ENCODE data around the gene SCARB2. TPM values are rescaled to one million over a fixed set of nuclear protein-coding genes. Genes with fewer than 3 reads are reported as not detected.
A peak's percentile ranks its signal among the peaks of the same experiment; 100 is the strongest.

SCARB2 gene
- total RNA-seq, 4 donors from 2014 or later, result 126 to 219 (median 143) TPM

- H3K4me1 ChIP-seq, result peaks cover 5 to 87% (median 73%) of the 10 kb centered on the region in 4 donors
- WGBS, 2 donors, result 23 to 29% methylated on average over 4 of the region's 4 CpGs
- H3K27me3 ChIP-seq, result no peaks in the 10 kb centered on the region
- DNase-seq (ENCODE audit: low spot score in 2 of 2), result peak; percentile 48 to 79
- peak in 1 of 2 donors; percentile 39 for TF ChIP-seq EP300 (IDR thresholded peaks at IDR 0.05)
- TF ChIP-seq CTCF (IDR thresholded peaks at IDR 0.05), result no peak
- peak overlapping the region; percentile 63 to 91 (median 83) for H3K27ac ChIP-seq
- no peaks in the 10 kb centered on the region for H3K9me3 ChIP-seq
- no peak overlapping the region for H3K4me3 ChIP-seq
- H3K36me3 ChIP-seq, result peaks cover 0 to 22% (median 0%) of the 10 kb centered on the region in 3 donors
Observed at GRCh38 chr4:76198411-76199237, 15.0 kb downstream of the SCARB2 start.

- Histone ChIP-seq H3K4me1 (peaks cover 5 to 85% (median 71%) of the 10 kb centered on the region in 4 donors), H3K4me3 (no peak overlapping the region), H3K36me3 (peaks cover 0 to 28% (median 0%) of the 10 kb centered on the region in 3 donors), H3K27me3 (no peaks in the 10 kb centered on the region), H3K9me3 (no peaks in the 10 kb centered on the region), H3K27ac (peak overlapping the region; percentile 63 to 91 (median 83))
- WGBS, 2 donors, result 7 to 9% methylated on average over 5 of the region's 5 CpGs
- peak in 1 of 2 donors; percentile 42 for DNase-seq (ENCODE audit: low spot score in 2 of 2)
- peak in 1 of 2 donors; percentile 60 for TF ChIP-seq EP300 (IDR thresholded peaks at IDR 0.05)
- no peak for TF ChIP-seq CTCF (IDR thresholded peaks at IDR 0.05)
- TF ChIP-seq POLR2A (IDR thresholded peaks at IDR 0.05), result no peak
Observed at GRCh38 chr4:76197971-76198410, 15.6 kb downstream of the SCARB2 start.

GRCh38 chr4:76197031-76197743, 16.4 kb downstream of the SCARB2 start:
- H3K36me3 ChIP-seq, result peaks cover 0 to 36% (median 0%) of the 10 kb centered on the region in 3 donors
- H3K4me1 ChIP-seq, result peaks cover 5 to 85% (median 72%) of the 10 kb centered on the region in 4 donors
- H3K4me3 ChIP-seq, result no peak overlapping the region
- peaks cover 0 to 3% (median 0%) of the 10 kb centered on the region in 4 donors for H3K9me3 ChIP-seq
- WGBS, 2 donors, result 56 to 59% methylated on average over 10 of the region's 10 CpGs
- TF ChIP-seq EP300 (IDR thresholded peaks at IDR 0.05) (no peak), POLR2A (IDR thresholded peaks at IDR 0.05) (no peak), CTCF (IDR thresholded peaks at IDR 0.05) (no peak)
- no peak for DNase-seq (ENCODE audit: low spot score in 2 of 2)
- H3K27me3 ChIP-seq, result no peaks in the 10 kb centered on the region
- H3K27ac ChIP-seq, result peak overlapping the region; percentile 1 to 91 (median 83)

- WGBS, 2 donors, result 85 to 86% methylated on average over 2 of the region's 2 CpGs
- peaks cover 0 to 45% (median 0%) of the 10 kb centered on the region in 3 donors for H3K36me3 ChIP-seq
- peaks cover 5 to 90% (median 67%) of the 10 kb centered on the region in 4 donors for H3K4me1 ChIP-seq
- H3K4me3 ChIP-seq, result no peak overlapping the region
- H3K27me3 ChIP-seq, result no peaks in the 10 kb centered on the region
- no peak for DNase-seq (ENCODE audit: low spot score in 2 of 2)
- H3K27ac ChIP-seq, result peak overlapping the region in 3 of 4 donors; percentile 77 to 91 (median 89)
- peaks cover 0 to 3% (median 0%) of the 10 kb centered on the region in 4 donors for H3K9me3 ChIP-seq
- TF ChIP-seq CTCF (IDR thresholded peaks at IDR 0.05), result no peak
- no peak for TF ChIP-seq POLR2A (IDR thresholded peaks at IDR 0.05)
- no peak for TF ChIP-seq EP300 (IDR thresholded peaks at IDR 0.05)
Observed at GRCh38 chr4:76196376-76196775, 17.2 kb downstream of the SCARB2 start.

Data from tibial nerve (tissue), 4 donors.